ENCODE measurements around the gene CCDC102A.
"Not testable (repeated sequence)": the region's sequence is repeated elsewhere in the genome, so short reads cannot be mapped to it uniquely, and the experiment has no call there.

CCDC102A gene

DNA sequence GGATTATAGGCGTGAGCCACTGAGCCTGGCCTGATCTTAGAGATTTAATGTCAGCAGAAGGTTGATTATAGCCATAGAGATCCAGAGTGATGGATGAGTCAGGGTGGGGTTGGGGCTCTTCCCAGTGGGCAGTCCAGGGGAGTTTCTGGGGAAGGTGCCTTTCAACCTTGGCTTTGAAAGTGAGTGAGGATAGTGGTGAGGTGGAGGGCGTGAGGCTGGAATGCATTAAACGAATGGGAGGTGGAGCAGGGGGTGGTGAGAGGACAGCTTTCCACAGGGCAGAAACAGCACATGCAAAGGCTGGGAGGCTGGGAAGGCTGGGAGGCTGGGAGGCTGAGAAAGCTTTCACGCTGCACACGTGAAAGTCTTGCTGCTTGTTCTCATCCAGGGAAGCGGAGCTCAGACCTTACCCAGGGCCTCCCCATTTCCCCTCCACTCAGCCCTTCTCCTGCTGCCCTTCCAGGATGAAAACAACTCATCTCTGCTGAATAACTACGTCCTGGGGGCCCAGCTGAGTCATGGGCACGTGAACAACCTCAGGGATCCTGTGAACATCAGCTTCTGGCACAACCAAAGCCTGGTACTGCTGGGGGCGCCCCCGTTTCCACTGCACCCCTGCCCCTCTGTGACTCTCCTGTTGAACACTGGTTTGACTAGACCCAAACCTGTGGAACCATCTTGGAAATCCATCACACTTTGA is 28.4 kb upstream of the CCDC102A start:
- DNase-seq (ENCODE audit: low read depth), result no peak

DNA sequence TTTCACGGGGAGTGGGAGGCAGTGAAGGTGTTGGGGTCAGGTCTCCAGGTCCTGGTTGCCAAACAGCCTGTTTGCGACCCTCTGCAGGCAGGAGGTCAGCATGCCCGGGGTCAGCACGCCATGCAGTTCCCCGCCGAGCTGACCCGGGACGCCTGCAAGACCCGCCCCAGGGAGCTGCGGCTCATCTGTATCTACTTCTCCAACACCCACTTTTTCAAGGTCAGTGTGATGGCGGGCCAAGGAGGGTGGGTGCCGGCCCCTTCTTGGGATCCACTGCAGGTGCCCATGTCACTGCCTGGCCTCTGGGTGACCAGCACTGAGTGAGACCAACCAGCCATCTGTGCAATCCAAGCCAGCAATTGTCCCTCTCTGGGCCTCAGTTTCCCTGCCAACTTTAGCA is 27.4 kb upstream of the CCDC102A start:
- no peak for DNase-seq (ENCODE audit: low read depth)

DNA sequence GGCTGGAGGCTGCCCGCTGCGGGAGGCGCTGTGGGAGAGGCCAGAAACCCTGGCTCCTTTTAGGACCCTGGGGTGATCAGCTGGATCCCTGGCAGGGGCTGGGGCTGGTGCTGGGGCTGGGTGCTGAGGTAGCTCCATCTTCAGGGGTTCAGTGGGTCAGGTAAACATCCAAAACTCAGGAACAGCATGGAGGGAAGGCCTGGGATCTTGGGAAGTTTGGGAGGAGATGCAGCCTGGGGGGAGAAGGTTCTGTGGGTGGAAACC is 27.0 kb upstream of the CCDC102A start:
- DNase-seq (ENCODE audit: low read depth), result no peak

DNA sequence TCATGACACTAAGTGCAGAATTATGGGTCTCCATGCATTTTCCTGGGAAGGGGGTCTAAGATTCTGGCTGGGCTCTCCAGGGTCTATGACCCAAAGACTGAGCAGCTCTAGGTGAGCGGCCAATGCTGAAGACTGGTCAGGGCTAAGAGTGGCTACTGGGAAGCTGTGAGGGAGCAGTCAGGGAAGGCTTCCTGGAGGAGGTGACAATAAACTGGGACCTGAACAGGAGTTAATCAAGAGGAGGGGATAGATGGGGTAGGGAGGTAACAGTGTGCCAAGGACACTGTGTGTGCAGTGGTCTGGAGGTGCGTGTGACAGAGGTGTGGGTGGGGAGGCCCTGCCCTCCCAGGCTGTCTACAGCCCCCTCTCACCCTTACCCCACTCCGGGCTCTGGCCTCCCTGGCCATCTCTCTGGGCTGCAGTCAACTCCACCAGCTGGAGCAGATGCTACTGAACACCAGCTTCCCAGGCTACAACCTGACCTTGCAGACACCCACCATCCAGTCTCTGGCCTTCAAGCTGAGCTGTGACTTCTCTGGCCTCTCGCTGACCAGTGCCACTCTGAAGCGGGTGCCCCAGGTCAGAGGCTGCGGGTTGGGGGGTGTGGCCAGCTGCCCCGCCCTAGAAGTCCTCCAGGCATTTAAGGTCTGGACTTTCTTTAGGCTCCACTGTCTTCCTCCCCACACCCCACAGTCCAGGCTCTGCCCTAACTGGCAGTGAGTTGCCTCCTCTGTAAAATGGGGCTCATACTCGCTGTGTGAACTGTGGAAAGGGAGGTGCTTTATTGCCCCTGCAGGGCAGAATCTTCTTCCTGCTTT is 26.5 kb upstream of the CCDC102A start:
- DNase-seq (ENCODE audit: low read depth), result no peak

DNA sequence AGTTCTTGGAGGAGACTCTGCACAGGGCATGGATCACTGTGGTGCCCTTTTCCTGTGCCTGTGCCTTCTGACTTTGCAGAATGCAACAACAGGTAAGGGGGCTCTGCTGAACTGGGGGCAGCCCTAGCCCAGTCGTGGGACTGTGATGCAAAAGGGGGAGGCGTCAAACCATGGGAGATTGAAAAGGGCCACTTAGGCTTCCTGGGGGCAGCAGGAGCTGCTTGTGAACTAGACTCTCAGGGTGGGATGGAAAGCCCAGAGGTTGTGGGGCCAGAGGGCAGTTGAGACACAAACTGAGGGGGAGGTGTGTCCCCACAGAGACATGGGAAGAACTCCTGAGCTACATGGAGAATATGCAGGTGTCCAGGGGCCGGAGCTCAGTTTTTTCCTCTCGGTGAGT is 25.7 kb upstream of the CCDC102A start:
- no peak for DNase-seq (ENCODE audit: low read depth)

DNA sequence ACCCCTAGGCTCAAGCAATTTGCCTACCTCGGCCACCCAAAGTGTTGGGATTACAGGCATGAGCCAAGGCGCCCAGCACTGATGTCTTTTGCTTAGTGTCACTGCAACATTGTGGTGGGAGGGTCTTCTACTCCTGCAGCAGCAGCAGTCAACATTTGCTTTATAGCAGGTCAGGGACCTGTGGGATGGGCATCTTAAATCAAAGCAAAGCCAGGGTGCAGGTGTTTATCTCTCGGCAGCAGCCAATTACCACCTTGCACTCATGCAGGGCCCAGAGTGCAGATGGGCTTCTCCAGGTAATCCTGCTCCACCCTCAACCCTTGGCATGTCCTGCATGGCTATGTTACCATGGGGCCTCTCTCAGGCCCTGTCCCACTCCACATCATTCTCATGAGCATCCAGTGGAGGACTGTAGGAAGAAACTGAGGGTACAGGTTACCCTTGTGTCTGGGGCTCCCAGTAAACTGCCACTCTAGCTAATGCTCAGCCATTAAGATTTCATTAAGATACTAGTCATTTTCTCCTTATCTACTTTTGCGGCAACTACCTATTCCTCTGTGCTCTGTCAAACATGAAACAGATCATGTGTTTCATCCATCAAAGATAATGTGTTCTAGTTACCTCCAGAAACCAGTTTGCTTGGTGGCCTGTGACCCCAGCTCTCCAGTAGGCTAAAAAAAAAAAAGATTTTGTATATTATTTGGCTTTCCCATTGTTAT is 22.9 kb upstream of the CCDC102A start:
- DNase-seq (ENCODE audit: low read depth), result no peak

DNA sequence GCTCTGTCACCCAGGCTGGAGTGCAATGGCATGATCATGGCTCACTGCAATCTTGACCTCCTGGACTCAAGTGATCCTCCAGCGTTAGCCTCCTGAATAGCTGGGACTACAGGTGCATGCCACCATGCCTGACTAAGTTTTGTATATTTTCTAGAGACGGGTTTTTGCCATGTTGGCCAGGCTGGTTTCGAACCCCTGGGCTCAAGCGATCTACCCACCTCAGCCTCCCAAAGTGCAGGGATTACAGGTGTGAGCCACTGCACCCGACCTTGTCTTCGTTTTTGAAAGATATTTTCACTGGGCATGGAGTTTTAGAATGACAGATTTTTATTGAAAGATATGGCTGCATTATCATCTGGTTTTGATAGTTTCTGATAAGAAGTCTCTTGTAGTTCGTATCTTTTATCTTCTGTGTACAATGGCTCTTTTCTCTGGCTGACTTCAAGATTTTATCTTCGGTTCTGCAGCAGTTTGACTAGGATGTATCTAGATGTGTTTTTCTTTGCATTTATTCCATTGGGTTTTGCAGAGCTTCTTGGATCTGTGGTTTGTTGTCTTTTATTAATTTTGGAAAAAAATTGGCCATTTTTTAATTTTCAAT is 20.7 kb upstream of the CCDC102A start:
- DNase-seq (ENCODE audit: low read depth), result no peak

DNA sequence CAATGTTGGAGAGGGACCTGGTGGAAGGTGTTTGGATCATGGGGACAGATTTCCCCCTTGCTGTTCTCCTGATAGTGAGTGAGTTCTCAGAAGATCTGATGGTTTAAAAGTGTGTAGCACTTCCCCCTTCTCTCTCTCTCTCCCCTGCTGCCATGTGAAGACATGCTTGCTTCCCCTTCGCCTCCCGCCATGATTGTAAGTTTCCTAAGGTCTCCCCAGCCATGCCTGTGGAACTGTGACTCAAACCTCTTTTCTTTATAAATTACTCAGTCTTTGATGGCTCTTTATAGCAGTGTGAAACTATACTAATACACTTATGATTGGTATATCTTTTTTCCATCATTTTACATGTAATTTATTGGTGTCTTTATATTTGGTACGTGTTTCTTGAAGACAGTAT is 19.5 kb upstream of the CCDC102A start:
- no peak for DNase-seq (ENCODE audit: low read depth)

DNA sequence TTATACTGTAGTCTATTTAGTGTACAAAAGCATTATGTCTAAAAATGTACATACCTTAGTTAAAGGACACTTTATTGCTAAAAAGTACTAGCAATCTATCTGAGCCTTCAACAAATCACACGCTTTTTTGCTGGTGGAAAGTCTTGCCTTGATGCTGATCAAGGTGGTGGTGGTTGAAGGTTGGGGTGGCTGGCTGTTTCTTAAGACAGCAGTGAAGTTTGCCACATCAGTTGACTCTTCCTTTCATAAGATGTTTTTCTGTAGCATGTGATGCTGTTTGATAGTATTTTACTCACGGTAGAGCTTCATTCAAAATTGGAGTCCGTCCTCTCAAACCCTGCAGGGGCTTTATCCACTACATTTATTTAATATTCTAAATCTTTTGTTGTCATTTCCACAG is 14.7 kb upstream of the CCDC102A start:
- DNase-seq (ENCODE audit: low read depth), result no peak

DNA sequence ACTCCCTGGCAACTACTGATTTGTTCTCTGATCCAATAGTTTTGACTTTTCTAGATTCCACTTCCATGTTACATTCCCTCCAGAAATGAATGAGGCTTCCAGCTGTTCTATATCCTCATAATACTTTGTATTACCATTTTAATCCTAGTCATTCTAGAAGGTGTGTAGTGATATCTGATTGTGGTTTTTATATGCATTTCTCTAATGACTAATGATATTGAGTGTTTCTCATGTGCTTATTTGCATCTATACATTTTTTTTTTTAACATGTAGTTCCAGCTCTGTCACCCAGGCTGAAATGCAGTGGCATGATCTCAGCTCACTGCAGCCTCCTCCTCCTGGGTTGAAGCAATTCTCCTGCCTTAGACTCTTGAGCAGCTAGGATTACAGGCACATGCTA is 13.4 kb upstream of the CCDC102A start:
- DNase-seq (ENCODE audit: low read depth), result no peak

DNA sequence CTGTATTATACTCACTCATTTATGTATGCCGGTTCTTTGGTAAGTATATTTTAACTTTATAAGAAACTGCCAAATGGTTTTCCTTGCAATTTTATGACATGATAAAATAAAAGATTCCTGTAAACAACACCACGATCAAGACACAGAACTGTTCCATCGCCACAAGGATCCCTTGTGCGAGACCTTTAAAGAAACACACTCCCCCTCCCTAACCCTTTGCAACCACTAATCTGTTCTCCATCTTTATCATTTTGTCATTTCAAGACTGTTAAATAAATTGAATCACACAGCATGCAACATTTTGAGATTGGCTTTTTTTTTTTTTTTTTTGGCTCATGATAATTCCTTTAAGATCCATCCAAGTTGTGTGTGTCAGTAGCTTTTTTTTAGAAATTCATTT is 12.0 kb upstream of the CCDC102A start:
- no peak for DNase-seq (ENCODE audit: low read depth)

DNA sequence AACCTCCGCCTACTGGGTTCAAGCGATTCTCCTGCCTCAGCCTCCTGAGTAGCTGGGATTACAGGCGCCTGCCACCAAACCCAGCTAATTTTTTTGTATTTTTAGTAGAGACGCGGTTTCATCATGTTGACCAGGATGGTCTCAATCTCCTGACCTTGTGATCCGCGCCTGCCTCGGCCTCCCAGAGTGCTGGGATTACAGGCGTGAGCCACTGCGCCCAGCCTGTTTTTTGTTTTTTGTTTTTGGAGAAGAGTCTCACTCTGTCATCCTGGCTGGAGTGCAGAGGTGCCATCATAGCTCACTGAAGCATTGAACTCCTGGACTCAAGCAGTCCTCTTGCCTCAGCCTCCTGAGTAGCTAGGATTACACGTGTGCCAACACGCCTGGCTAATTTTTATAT is 11.2 kb upstream of the CCDC102A start:
- not testable (repeated sequence) for DNase-seq (ENCODE audit: low read depth)

DNA sequence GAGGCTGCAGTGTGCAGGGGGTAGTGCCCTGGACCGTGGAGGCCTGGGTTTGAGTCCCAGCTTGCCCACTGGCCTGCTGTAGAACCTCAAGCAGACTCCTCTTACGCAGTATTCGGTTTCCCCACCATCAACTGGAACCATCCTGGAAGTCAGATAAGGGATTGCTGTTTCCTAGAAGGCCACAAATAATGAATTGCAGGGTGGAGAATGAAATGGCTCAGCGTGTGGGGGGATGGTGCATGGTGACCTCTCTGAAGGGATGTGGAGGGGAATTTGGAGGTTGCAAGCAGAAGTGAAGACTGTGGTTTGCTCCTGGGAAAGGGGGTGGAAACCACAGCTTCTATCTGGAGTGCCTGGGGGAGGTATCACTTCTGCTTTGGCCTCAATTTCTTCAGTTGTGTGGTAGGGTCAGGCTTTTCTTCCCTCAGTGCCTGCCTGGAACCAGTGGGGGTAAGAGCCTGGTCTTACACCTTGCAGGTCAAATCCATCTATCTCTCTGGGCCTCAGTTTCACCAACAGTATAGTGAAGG is 7.8 kb upstream of the CCDC102A start:
- DNase-seq (ENCODE audit: low read depth), result no peak

DNA sequence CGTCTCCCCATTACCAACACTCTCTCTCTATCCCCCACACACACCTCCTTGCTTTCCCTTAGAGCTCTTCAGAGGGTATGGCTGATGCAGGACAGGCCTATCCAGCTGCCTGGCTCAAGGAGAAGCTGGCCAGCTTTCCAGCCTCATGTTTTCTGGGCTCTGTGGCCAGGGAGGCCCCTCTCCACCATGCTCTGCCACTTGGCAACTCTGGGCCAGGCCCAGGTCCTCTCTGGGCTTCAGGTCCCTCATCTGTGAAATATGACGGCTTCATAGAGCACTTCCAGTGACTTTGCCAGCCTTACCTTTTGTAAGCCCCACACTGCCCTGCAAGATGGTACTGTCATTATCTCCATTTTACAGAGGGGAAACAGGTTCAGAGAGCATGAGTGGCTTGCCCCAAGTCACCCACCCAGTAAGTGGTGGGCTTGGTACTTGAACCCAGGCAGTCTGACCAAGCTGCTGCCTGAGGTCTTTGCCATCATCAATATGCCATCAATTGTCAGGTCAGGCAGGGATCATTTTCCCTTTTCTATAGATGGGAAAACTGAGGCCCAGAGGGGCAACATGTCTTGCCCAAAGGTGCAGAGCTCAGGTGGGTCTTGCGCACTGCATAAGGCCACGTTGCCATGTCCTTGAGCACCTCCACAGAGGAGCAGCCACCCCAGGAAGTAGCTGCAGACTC is 5.5 kb upstream of the CCDC102A start:
- no peak for DNase-seq (ENCODE audit: low read depth)

DNA sequence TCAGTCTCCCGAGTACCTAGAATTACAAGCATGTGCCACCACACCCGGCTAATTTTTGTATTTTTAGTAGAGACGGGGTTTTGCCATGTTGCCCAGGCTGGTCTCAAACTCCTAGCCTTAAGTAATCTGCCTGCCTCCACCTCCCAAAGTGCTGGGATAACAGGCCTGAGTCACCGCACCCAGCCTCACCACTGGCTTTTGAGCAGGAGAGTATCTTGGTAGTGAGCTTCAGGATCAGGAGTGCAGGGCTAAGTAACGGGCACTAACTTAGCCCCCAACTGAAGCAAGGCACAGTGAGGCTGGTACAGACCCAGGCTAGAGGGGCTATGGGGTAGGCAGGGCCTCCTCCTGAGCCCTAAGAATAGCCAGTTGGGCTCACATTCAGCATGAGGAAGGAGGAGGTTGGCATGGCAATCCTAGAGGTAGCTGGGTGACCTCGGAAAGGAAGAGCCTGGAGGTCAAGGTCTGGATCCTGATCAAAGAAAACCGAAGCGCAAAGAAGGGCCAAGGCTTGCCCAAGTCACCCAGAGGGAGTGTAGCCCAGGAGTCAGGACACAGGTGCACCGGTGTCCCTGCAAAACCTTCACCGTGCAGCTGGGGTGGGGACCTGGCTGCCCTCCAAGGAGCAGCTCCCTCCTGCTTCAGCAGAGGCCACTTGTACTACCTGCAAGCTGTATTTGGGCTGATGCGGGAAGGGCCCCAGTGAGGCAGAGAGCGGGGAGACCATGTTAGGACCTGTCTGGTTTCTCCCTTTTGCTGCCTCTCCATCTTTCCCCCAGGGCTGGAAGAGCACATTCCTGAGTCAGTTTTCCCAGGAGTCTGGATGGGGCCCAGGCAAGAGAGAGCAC is 4.8 kb upstream of the CCDC102A start:
- DNase-seq (ENCODE audit: low read depth), result no peak

DNA sequence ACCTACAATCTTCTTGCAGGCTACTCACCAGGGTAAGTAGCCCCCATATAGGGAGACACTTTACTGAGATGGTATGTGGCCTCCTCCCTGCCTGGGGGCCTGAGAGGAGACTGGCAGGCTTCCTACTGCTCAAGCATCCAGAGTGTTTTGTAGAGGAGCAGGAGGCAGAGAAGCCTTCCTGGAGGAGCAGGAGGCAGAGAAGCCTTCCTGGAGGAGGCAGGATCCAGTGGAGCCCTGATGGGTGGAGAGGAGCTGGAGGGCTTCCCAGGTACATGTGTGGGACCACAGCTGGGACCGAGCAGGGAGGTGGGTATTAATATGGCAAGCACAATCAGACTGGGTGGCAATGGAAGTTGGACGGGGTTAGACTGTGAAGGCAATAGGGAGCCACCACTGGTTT is 4.0 kb upstream of the CCDC102A start:
- DNase-seq (ENCODE audit: low read depth), result no peak

DNA sequence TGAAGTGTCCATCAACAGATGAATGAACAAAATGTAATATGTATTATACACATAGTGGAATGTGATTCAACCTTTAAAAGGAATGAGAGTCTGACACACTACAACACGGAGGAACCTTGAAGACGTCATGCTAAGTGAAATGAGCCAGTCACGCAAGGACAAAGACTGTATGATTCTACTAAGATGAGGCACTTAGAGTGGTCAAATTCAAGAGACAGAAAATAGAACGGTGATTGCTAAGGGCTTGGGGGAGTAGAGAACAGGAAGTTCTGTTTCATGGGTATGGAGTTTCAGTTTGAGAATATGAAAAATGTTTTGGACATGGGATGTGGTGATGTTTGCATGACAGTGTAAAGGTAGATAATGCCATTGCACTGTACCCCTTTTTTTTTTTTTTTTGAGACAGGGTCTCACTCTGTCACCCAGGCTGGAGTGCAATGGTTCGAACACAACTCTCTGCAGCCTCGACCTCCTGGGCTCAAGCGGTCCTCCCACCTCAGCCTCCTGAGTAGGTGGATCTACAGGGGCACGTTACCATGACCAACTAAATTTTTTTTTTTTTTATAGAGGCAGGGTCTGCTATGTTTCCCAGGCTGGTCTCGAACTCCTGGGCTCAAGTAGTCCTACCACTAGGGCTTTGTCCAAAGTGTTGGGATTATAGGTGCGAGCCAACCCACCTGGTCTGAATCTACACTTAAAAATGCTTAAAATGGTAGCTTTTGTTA is 2.9 kb upstream of the CCDC102A start:
- no peak for DNase-seq (ENCODE audit: low read depth)

DNA sequence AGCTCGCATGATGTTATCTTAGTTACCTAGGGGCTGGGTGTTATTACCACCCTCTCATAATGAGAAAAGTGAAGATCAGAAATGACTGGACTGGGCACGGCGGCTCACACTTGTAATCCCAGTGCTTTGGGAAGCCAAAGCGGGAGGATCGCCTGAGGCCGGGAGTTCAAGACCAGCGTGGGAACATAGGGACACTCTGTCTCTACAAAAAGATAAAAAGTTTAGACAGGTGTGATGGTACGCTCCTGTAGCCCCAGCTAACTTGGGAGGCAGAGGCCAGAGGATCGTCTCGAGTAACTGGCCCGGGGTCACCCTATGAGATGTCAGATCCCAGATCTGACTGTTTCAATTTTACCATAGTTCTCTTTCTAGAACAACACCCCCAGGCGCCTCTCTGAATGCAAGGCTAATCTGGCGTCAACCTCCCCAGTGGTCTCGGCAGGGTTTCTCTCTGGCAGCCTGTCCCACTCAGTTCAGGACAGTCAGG is 1.9 kb upstream of the CCDC102A start:
- DNase-seq (ENCODE audit: low read depth), result no peak

DNA sequence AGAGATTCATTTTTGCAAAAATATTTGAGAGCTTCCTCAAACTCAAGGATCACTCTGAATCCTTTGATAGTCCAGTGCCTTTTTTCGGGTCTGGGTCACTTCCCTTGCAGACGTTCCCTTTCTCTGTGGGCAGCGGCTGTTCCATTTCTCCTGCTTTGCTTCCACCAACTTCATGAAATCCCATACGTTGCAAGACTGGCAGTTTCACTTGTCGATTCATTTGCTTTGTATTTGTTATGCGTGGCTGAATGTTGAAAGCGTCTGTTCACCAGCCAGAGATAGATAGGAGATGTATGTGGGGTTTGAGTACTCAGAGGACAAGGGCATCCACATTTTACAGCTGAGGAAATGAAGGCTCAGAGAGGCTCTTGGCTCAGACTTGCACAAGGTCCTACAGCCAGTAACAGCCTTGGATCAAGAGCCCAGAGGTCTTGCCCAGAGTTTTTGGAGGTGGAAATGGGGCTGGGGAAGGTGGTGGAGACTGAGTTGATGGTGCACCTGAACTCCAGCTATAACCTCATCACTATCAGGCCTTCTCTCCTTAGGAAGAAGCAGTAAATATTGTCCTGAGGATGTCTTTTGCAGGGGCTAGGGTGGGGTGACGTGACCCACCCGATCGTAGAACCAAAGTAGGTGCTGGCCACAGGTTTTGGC is 1.3 kb upstream of the CCDC102A start:
- no peak for DNase-seq (ENCODE audit: low read depth)

DNA sequence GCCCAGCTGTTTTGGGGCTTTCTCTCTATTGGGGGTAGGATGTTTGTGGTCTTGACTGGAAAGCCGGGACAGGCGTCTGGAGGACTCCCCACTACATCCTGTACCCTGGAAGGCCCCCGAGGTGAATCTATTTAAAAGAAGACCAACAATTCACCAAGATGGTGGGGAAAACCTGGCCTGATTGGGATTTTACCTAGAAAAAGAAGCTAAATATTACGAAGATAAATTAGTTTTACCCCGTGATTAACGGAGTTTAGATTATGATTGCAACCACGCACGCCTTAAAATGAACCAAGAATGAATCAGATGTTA is 779 bp upstream of the CCDC102A start:
- no peak for DNase-seq (ENCODE audit: low read depth)
